SK-N-SH (cell line): Measurements from ENCODE around the gene RPL37A.

Experiments used
- EP300 ChIP-seq, 2 experiments: IDR thresholded peaks; 2 replicates each; pipeline versions ENCODE4 v1.4.0 to v1.6.1; 2012; ENCODE audit warnings: borderline replicate concordance in 1 of 2, low read depth in 1 of 2, low read length in 1 of 2
- GABPA ChIP-seq: IDR thresholded peaks from 2 replicates; pipeline ENCODE4 v1.4.0; 2012; ENCODE audit warnings: low read depth, mild to moderate bottlenecking
- POLR2AphosphoS5 ChIP-seq: IDR thresholded peaks from 2 replicates; pipeline ENCODE4 v1.6.1; 2012; ENCODE audit warnings: low read depth, low read length
- TF ChIP-seq, protein P1 (sequence below): fragments of 200-600 bp; sonication (generic); IDR thresholded peaks from 2 replicates; pipeline ENCODE4 v1.6.1; 2017; ENCODE audit warnings: antibody characterized with exemption, mild to moderate bottlenecking, moderate library complexity

DNA sequence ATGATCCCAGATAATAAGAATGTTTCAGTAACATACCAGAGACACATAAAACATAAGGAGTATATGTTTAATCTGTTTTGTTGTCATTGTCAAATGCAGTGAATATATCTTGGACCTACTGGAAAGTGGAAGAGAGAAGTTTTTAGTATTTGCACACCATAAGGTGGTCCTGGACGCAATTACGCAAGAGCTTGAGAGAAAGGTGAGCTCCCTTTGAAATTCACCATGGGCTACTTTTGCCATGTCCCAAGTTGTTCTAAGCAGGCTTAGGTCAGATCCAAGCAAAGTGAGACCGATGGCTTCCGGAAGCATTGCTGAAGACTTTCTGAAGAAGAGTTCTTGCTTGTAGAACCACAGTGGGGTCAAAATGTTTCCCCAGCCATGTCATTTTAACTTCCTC lies 30.8 kb upstream of the RPL37A start:
- TF ChIP-seq, protein P1, sequence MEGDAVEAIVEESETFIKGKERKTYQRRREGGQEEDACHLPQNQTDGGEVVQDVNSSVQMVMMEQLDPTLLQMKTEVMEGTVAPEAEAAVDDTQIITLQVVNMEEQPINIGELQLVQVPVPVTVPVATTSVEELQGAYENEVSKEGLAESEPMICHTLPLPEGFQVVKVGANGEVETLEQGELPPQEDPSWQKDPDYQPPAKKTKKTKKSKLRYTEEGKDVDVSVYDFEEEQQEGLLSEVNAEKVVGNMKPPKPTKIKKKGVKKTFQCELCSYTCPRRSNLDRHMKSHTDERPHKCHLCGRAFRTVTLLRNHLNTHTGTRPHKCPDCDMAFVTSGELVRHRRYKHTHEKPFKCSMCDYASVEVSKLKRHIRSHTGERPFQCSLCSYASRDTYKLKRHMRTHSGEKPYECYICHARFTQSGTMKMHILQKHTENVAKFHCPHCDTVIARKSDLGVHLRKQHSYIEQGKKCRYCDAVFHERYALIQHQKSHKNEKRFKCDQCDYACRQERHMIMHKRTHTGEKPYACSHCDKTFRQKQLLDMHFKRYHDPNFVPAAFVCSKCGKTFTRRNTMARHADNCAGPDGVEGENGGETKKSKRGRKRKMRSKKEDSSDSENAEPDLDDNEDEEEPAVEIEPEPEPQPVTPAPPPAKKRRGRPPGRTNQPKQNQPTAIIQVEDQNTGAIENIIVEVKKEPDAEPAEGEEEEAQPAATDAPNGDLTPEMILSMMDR = no peak
- TF ChIP-seq POLR2AphosphoS5 (no peak), GABPA (no peak), EP300 (IDR thresholded peaks at IDR 0.05; ENCODE audit: borderline replicate concordance in 1 of 2, low read depth in 1 of 2, low read length in 1 of 2) (no peak)
